22Rv1 (cell line): Measurements from ENCODE around the gene ATAD3A.
"Not testable (repeated sequence)": the region's sequence is repeated elsewhere in the genome, so short reads cannot be mapped to it uniquely, and the experiment has no call there.

Experiments
- ZFX ChIP-seq: fragments of 450-650 bp; IDR thresholded peaks from 2 replicates; pipeline ENCODE4 v1.6.1; 2017; ENCODE audit warnings: antibody characterized with exemption, borderline replicate concordance
- TF ChIP-seq, protein P1 (sequence below): fragments of 450-650 bp; IDR thresholded peaks from 2 replicates; pipeline ENCODE4 v1.5.1; 2017; ENCODE audit warnings: mild to moderate bottlenecking

- TF ChIP-seq, protein P1, sequence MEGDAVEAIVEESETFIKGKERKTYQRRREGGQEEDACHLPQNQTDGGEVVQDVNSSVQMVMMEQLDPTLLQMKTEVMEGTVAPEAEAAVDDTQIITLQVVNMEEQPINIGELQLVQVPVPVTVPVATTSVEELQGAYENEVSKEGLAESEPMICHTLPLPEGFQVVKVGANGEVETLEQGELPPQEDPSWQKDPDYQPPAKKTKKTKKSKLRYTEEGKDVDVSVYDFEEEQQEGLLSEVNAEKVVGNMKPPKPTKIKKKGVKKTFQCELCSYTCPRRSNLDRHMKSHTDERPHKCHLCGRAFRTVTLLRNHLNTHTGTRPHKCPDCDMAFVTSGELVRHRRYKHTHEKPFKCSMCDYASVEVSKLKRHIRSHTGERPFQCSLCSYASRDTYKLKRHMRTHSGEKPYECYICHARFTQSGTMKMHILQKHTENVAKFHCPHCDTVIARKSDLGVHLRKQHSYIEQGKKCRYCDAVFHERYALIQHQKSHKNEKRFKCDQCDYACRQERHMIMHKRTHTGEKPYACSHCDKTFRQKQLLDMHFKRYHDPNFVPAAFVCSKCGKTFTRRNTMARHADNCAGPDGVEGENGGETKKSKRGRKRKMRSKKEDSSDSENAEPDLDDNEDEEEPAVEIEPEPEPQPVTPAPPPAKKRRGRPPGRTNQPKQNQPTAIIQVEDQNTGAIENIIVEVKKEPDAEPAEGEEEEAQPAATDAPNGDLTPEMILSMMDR: not testable (repeated sequence)
- TF ChIP-seq ZFX: not testable (repeated sequence)
Measured at GRCh38 chr1:1556961-1557360, 45.0 kb downstream of the ATAD3A start.
